Measurements from ENCODE around the gene ANKS3.
"Not testable (repeated sequence)": the region's sequence is repeated elsewhere in the genome, so short reads cannot be mapped to it uniquely, and the experiment has no call there.

The ANKS3 gene

DNA sequence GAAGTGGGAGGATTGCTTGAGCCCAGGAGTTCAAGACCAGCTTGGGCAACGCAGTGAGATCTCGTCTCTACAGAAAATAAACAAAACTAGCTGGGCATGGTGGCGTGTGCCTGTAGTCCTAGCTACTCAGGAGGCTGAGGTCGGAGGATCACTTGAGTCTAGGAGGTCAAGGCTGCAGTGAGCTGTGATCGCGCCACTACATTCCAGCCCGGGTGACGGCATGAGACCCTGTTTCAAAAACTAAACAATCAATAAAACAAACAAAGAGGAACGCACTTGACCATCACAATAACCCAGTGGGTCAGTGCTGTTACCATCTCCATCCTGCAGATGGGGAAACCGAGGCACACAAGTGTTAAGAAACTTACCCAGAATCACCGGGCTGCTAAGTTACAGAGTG is 19.2 kb upstream of the ANKS3 start:
- no peak for DNase-seq (ENCODE audit: low read depth)

DNA sequence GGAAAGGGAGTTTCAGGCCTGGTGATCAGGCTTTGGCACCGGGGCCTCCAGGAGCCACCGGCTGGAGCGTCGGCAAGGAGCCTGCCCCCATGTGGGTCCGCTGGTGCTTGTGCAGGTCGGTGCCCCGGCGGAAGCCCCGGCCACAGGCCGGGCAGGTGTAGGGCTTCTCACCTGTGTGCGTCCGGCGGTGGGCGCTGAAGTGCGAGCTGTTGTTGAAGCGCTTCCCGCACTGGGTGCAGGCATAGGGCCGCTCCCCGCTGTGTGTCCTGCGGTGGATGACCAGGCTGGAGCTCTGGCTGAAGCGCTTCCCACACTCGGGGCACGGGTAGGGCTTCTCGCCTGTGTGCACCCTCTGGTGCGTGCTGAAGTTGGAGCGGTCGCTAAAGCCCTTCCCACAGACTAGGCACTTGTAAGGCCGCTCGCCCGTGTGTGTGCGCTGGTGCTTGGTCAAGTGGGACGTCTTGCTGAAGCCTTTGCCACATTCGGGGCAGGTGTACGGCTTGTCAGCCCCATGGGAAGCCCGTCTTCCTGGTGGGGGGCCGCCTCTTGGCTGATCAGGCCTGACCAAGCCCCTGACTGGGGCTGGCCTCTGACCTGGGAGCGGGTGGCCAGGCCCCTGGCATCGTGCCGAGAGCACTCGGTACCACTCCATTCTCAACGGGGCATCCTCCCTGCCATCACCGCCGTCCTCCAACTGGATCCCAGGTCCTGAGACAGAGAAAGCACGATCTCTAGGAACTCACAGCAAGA is 18.5 kb upstream of the ANKS3 start:
- DNase-seq (ENCODE audit: low read depth), result no peak

GRCh38 chr16:4750896-4751295 is 16.8 kb upstream of the ANKS3 start:
- DNase-seq (ENCODE audit: low read depth), result no peak

DNA sequence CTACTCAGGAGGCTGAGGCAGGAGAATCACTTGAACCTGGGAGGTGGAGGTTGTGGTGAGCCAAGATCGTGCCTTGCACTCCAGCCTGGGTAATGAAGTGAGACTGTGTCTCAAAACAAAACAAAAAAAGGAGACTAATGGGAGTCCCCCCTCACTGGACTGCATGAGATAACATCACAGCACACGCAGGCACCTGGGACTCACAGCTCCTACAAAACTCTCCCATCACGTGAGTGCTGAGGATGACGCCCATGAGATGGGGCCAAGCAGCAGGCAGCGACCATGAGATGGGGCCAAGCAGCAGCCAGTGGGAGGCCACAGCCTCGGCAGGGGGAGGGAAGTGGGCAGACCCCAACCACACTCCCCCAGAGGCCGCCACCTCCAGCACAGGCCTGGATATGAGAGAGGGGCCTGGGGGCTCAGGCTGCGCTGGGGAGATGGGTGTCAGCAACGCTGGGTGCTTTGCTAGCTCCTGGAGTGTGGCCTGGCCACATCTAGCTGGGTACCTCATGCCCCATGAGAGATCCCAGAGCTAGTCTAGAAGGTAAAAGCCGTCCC is 15.7 kb upstream of the ANKS3 start:
- no peak for DNase-seq (ENCODE audit: low read depth)

GRCh38 chr16:4748682-4749411 is 14.8 kb upstream of the ANKS3 start:
- no peak for DNase-seq (ENCODE audit: low read depth)

GRCh38 chr16:4747906-4748681 is 14.0 kb upstream of the ANKS3 start:
- DNase-seq (ENCODE audit: low read depth), result no peak

GRCh38 chr16:4746991-4747574 is 13.0 kb upstream of the ANKS3 start:
- DNase-seq (ENCODE audit: low read depth), result no peak

DNA sequence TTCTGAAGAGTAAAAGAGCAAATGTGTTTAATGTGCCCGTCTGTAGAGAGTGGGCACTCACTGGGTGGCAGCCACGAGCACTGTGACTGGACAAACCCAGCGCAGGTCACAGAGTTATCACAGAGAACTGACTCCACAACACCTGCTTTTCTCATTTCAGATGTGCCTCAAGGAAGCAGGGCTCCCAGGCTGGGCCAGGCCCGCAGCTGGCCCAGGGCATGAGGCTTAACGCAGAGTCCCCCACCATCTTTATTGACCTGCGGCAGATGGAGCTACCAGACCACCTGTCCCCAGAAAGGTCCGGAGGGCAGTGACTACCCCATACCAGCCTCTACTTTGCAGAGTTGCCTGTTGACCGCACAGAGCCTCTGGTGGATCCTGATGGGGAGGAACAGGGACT is 12.1 kb upstream of the ANKS3 start:
- no peak for DNase-seq (ENCODE audit: low read depth)

DNA sequence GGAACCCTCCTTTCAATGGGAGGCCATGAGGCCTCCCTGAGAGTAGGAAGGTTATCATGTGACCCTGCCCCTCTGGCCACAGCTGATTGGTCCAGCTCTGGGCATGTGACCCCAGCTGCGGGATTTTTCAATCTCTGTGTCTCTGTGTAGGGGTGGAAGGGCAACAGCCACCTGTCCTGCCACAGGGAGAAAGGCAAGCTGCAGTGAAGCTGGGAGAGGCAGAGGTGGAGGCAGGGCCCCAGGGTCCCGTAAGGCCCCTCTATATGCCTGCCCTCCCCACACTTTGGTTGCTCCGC is 11.2 kb upstream of the ANKS3 start:
- no peak for DNase-seq (ENCODE audit: low read depth)

- no peak for DNase-seq (ENCODE audit: low read depth)
Observed at GRCh38 chr16:4744555-4745273, 10.6 kb upstream of the ANKS3 start.

- no peak for DNase-seq (ENCODE audit: low read depth)
Observed at GRCh38 chr16:4743226-4743878, 9.3 kb upstream of the ANKS3 start.

GRCh38 chr16:4738370-4738769 is 4.3 kb upstream of the ANKS3 start:
- not testable (repeated sequence) for DNase-seq (ENCODE audit: low read depth)

- DNase-seq (ENCODE audit: low read depth), result no peak
Observed at GRCh38 chr16:4737545-4737944, 3.5 kb upstream of the ANKS3 start.

- DNase-seq (ENCODE audit: low read depth), result no peak
Observed at GRCh38 chr16:4736546-4736945, 2.5 kb upstream of the ANKS3 start.

- DNase-seq (ENCODE audit: low read depth), result peak; percentile 89
Observed at GRCh38 chr16:4734730-4735535, 862 bp upstream of the ANKS3 start.

- DNase-seq (ENCODE audit: low read depth), result peak; percentile 16
Observed at GRCh38 chr16:4733747-4734062, 366 bp downstream of the ANKS3 start.

- DNase-seq (ENCODE audit: low read depth), result no peak
Observed at GRCh38 chr16:4733211-4733742, 794 bp downstream of the ANKS3 start.

- no peak for DNase-seq (ENCODE audit: low read depth)
Observed at GRCh38 chr16:4729876-4730275, 4.2 kb downstream of the ANKS3 start.

DNA sequence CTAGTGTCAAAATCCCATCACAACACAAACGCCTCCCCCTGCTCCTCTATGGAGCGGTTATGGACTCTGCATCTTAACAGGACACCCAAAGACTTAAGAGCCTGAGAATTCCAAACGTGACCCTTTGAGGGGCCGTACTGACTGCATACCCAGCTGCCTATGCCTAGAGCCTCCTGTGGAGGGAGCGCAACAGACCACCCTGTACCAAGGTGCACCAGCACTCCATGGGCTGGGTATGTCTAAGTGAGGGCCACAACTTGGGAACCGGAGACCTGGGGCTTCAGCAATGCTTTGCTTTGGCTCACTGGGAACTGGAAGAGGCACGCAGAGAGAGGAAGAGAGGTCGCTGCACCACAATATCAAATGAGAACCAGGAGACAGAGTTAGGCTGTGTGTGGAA is 5.4 kb downstream of the ANKS3 start:
- DNase-seq (ENCODE audit: low read depth), result no peak

DNA sequence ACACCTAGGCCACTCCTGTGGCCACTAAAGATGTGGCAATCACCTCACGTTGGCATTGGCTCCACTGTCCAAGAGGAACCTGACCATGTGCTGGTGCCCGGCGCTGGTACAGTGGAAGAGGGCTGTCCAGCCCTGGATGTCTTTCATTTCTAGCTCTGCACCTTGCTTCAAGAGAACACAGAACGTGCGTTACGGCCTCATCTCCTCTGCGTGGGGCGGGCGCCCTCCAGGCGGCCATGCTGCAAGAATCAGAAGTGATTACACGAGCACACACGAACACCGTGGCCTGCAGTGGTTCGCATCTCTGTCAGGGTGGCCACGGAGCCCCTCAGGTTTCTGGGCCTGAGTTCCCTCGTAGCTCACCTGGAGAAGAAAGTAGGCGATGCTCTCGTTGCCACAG is 7.5 kb downstream of the ANKS3 start:
- DNase-seq (ENCODE audit: low read depth), result no peak

All from stimulated activated CD4-positive, alpha-beta T cell treated with anti-CD3 and anti-CD28 coated beads, Interleukin-2, amount 100 ng/mL, for 4 hours (primary cell).